ENCODE measurements around the gene ZNF835.

ZNF835 gene

GRCh38 chr19:56661248-56661647 lies 10.3 kb downstream of the ZNF835 start:
- DNase-seq = no peak

- DNase-seq = no peak
Observed at GRCh38 chr19:56660381-56661107, 11.0 kb downstream of the ZNF835 start.

DNA sequence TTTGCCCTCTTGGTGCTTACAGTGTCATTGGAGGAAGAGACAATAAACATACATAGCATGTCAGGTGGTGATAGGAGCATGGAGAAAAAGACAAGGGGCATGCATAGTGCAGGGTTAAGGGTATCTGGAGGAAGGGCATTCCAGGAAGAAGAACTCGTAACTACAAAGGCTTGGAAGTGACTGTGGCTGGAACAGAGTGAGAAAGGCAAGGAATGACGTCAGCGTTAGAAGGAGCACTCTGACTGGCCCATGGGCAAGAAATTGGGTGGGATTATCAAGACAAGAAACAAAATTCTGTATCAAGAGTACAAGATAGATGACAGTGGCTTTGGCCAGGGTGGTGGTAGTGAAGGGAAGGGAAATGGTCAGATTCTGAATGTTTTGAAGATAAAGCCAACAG lies 17.4 kb downstream of the ZNF835 start:
- DNase-seq = no peak

DNA sequence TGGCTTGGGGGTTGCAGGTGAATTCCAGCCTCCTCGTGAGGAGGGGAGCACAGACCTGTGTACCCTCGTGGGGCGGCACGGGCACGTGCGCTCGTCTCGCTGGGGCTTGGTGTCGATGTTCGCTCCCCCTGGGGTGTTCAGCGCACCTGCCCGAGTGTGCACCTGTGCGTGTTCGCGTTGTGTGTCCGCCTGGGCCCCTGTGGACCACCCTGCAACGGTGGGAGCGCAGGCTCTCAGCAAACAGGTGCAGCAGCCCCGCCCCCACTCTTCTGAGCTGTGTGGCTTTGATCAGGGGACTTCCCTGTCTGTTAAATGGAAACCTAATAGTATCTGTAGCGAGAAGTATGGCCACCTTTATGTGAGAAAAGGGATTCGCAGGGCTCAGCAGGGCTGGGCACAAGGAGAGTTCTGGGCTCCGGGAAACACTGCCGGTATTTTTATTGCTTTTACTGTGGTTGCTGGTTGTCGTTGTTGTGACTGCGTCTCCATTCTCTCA lies 28.0 kb downstream of the ZNF835 start:
- no peak for DNase-seq

DNA sequence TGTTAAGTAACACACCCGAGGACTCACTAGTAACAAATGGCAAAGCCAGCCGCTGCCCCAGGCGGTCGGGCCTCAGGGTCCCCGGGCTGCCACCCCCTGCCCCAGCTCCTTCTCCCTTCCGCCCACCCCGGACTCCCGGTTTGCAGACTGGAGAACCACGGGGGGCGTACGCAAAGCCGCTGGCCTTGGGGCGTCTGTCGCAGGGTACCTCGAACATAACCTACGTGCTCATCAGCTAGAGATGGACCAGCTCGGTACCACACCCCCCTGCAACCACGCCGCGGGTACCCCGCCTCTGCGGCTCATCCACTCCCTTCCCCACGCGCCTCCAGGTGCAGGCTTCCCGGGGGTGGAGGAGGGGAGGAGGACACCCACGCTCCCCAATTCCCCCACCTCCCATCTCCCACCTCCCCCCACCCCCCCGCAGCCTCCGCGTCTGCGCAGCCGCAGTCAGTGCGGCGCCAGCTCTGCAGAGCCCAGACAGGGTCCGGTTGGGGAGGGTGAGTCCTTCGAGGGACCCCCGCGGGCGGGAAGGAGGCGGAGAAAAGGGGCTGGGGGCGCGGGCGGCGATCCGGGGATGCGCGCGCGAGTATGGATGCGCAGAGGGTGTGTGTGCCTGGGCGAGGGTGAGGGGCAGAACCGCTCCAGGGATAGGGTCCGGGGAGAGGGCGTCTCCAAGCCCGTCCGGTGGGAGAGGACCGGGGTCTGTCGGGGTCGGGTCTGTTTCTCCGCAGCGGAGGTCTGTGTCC lies 28.7 kb downstream of the ZNF835 start, which contains the start of gene SMIM17:
SMIM17 (plus strand) TSS at position 449 of the 749 bp plus-strand sequence. CDS start 2,509 bp downstream, outside the sequence.
- DNase-seq = no peak

GRCh38 chr19:56639217-56639616 lies 32.3 kb downstream of the ZNF835 start:
- no peak for DNase-seq

GRCh38 chr19:56637976-56638555 lies 33.5 kb downstream of the ZNF835 start:
- no peak for DNase-seq

- no peak for DNase-seq
Observed at GRCh38 chr19:56633021-56633420, 38.5 kb downstream of the ZNF835 start.

GRCh38 chr19:56625708-56626107 lies 45.8 kb downstream of the ZNF835 start:
- no peak for DNase-seq

DNA sequence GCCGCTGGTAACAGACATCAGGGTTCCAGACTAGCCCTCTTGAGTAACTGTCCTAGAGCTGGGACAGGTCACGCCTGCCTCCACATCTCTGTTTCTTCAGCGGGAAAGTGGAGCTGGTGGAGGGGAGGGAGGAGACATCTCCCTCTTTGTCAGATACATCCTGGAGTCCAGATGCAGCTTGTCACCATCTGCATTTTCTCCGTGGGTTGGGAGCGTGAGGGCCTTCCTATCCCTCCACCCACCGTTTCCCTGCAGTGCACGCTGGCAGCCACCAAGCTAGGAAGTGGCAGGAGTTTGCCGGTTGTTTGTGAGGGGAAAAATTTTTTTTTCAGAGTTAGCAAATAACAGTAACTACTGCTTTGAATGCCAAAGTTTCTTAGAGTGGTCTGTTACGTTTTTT lies 48.6 kb downstream of the ZNF835 start:
- no peak for DNase-seq

- no peak for DNase-seq
Observed at GRCh38 chr19:56622374-56622773, 49.2 kb downstream of the ZNF835 start.

GRCh38 chr19:56619121-56619520 lies 52.4 kb downstream of the ZNF835 start:
- no peak for DNase-seq

- DNase-seq = no peak
Observed at GRCh38 chr19:56617531-56617930, 54.0 kb downstream of the ZNF835 start.

- DNase-seq = no peak
Observed at GRCh38 chr19:56613639-56614038, 57.9 kb downstream of the ZNF835 start.

- DNase-seq = no peak
Observed at GRCh38 chr19:56612737-56613136, 58.8 kb downstream of the ZNF835 start.
